HEK293T (cell line): ENCODE data around the gene PKP3.
A peak's percentile ranks its signal among the peaks of the same experiment; 100 is the strongest.

Source experiments
- CTCF ChIA-PET: fragments of 350-600 bp; formaldehyde crosslinking; extraction: SDS; loops from one replicate; lab custom pipeline; 2021; ENCODE audit warnings: antibody characterized with exemption, inconsistent platforms; lab: Yijun Ruan, JAX
- POLR2A ChIA-PET: fragments of 350-600 bp; formaldehyde crosslinking; extraction: SDS; loops from one replicate; lab custom pipeline; 2020; ENCODE audit warnings: antibody characterized with exemption, inconsistent platforms; lab: Yijun Ruan, JAX
- DNase-seq: peaks from one replicate; pipeline ENCODE4 v3.0.0; 2012; ENCODE audit warnings: mixed read lengths; ENCODE audit errors: extremely low spot score
- ARNT ChIP-seq: fragments of 450-650 bp; IDR thresholded peaks from 2 replicates; pipeline ENCODE4 v1.6.1; 2017; ENCODE audit warnings: mild to moderate bottlenecking
- BHLHE40 ChIP-seq: fragments of 450-650 bp; IDR thresholded peaks from 2 replicates; pipeline ENCODE4 v1.6.1; 2016; ENCODE audit warnings: mild to moderate bottlenecking, moderate library complexity, borderline replicate concordance
- CTBP1 ChIP-seq: fragments of 450-650 bp; IDR thresholded peaks from 2 replicates; pipeline ENCODE4 v1.6.1; 2016; ENCODE audit warnings: borderline replicate concordance
- ELF4 ChIP-seq: fragments of 450-650 bp; IDR thresholded peaks from 2 replicates; pipeline ENCODE4 v1.6.1; 2017; ENCODE audit warnings: antibody characterized with exemption
- FOXA1 ChIP-seq: fragments of 450-650 bp; IDR thresholded peaks from 2 replicates; pipeline ENCODE4 v1.6.1; 2016; ENCODE audit warnings: mild to moderate bottlenecking
- FOXK2 ChIP-seq: fragments of 450-650 bp; IDR thresholded peaks from 2 replicates; pipeline ENCODE4 v1.6.1; 2016; ENCODE audit warnings: mild to moderate bottlenecking
- FOXM1 ChIP-seq: fragments of 450-650 bp; IDR thresholded peaks from 2 replicates; pipeline ENCODE4 v1.6.1; 2017; ENCODE audit warnings: mild to moderate bottlenecking, borderline replicate concordance
- HDGF ChIP-seq: fragments of 450-650 bp; IDR thresholded peaks from 2 replicates; pipeline ENCODE4 v1.6.1; 2017; ENCODE audit warnings: antibody characterized with exemption, borderline replicate concordance
- L3MBTL2 ChIP-seq: fragments of 450-650 bp; conservative IDR thresholded peaks from 2 replicates; pipeline ENCODE4 v1.6.1; 2016; ENCODE audit warnings: mild to moderate bottlenecking
- LEF1 ChIP-seq: fragments of 450-650 bp; IDR thresholded peaks from 2 replicates; pipeline ENCODE4 v1.6.1; 2017; ENCODE audit warnings: mild to moderate bottlenecking, borderline replicate concordance
- NFRKB ChIP-seq: fragments of 450-650 bp; IDR thresholded peaks from 2 replicates; pipeline ENCODE4 v1.6.1; 2016; ENCODE audit warnings: mild to moderate bottlenecking, moderate library complexity
- PKNOX1 ChIP-seq: fragments of 450-650 bp; IDR thresholded peaks from 2 replicates; pipeline ENCODE4 v1.6.1; 2016
- SP1 ChIP-seq: fragments of 450-650 bp; IDR thresholded peaks from 2 replicates; pipeline ENCODE4 v1.6.1; 2017
- SUZ12 ChIP-seq: fragments of 450-650 bp; IDR thresholded peaks from 2 replicates; pipeline ENCODE4 v1.6.1; 2016; ENCODE audit warnings: mild to moderate bottlenecking
- TARDBP ChIP-seq: fragments of 450-650 bp; IDR thresholded peaks from 2 replicates; pipeline ENCODE4 v1.6.1; 2016
- ZNF384 ChIP-seq: fragments of 450-650 bp; IDR thresholded peaks from 2 replicates; pipeline ENCODE4 v1.6.1; 2016

Gene PKP3

DNA sequence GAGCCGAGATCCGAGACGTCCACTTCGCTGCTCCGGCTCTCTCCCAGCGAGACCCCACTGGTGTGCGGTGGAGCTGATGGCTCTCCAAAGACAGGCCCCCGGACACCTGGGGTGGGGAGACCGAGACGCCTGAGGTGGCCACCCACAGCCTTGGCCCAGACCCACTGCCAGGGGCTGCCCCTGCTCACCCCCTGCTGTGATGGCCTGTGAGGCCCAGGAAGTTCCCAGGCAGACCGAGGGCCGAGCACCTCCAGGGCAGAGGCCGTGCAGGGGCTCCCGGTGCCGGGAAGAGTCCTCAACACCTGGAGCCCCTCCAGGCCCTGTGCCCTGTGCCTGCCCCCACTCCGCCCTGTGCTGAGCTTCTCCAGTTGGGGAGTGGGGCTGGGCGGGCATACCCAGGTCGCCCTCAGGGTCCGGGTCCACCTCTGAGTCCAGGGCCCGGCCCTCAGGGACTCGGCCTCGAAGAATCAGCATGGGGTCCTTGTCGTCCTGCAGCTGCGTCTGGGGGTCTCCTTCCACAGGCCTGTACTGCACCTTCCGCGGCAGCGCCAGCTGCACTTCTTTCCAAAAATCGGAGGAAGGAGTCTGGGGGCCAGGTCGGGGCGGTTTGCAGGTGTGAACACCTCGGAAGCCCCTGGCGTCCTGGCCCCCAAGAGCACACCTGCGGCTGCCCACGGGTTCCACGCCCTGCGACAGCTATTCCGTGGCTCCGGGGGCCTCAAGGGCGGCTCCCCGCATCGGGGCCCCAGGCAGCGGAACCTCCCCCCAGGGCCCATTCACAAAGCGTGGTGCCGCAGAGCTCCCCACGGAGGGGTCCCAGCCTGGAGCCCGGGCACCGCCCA, 12.2 kb downstream of the PKP3 start:
- TF ChIP-seq FOXA1, result no peak
- TF ChIP-seq ELF4, result no peak
- TF ChIP-seq LEF1, result no peak
- no peak for TF ChIP-seq SUZ12
- TF ChIP-seq TARDBP, result no peak
- no peak for DNase-seq
- ChIA-PET CTCF (interaction anchor here (1.3 kb wide), 1 partner anchor 42 kb away, joined by 3 read pairs; no protein-coding TSS in a partner anchor), POLR2A (interaction anchor here (1.0 to 2.1 kb wide), 2 partner anchors 43 to 199 kb away, joined by 3 to 17 read pairs; partner anchors contain the start of genes BET1L, PTDSS2 and RIC8A)

DNA sequence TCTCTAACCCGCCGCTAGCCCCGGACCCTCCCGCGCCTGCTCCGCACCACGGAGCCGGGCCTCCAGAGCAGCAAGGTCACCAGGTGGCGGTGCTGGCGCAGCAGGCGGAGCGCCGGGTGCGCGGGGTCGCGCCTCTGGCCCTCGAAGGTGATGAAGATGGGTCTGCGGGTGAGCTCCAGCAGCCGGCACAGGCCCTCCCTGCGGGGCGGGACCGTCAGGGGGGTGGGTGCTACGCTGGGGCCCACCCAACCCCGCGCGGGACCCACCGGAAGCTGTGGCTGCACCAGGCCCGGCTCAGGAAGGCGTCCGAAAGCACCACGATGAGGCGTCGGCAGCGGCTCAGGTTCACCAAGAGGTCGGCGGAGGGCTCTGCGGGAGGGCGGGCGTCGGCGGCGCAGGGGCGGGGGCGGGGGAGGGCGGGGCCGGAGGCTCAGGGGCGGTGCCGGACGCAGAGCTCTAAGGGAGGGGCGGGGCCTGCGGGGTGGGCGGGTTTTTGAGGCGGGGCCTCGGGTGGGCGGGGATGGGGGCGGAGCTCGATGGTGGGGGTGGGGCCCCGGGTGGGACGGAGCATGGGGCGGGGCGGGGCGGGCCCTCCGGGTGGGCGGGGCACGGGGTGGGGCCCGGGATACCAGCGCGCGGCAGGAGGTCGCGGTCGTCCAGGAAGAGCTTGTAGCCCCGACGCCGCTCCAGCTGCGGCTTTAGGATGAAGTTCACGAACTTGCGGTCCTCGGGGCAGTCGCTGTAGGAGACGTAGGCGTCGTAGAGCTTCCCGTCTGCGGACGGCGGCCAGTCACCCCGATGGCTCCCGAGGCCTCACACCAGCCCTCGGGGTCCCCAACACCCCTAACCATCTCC, 13.0 kb downstream of the PKP3 start:
- ChIA-PET POLR2A (interaction anchor here (0.8 to 2.1 kb wide), 2 partner anchors 42 to 200 kb away, joined by 3 to 17 read pairs; partner anchors contain the start of genes BET1L, PTDSS2 and RIC8A), CTCF (interaction anchor here (0.8 to 1.3 kb wide), 2 partner anchors 41 to 44 kb away, joined by 3 to 4 read pairs; no protein-coding TSS in a partner anchor)
- TF ChIP-seq ARNT, result no peak
- TF ChIP-seq L3MBTL2, result peak; percentile 52
- DNase-seq, result peak; percentile 98

DNA sequence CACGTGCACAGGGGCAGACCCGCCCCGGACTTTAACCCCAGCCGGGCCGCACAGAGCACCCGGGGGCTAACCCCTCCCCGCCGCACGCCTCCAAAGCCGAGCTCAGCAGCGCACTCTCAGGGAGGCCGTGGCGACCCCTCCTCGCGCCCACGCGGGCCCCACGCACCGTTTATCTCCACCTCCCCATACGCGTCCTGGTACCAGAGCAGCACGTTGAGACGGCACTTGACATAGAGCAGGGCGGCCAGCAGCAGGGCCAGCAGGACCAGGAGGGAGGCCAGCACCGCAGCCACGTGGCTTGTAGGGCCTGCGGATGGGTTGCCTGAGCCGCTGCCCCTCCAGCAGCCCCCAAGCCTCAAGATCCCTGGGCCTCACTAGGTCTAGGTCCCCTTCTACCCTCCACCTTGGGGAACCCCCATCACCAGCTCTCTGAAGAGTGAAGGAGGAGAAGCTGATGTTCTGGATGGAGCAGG, 13.7 kb downstream of the PKP3 start:
- no peak for DNase-seq
- TF ChIP-seq SUZ12 (no peak), HDGF (no peak), PKNOX1 (no peak), NFRKB (no peak), ARNT (no peak), BHLHE40 (no peak), SP1 (no peak), TARDBP (no peak), FOXA1 (no peak), ZNF384 (no peak), ELF4 (no peak), FOXM1 (no peak), LEF1 (no peak), L3MBTL2 (no peak)
- ChIA-PET POLR2A (interaction anchor here (0.8 to 2.1 kb wide), 2 partner anchors 41 to 200 kb away, joined by 3 to 17 read pairs; partner anchors contain the start of genes BET1L, PTDSS2 and RIC8A), CTCF (interaction anchor here (0.8 to 1.3 kb wide), 2 partner anchors 40 to 45 kb away, joined by 3 to 4 read pairs; no protein-coding TSS in a partner anchor)

DNA sequence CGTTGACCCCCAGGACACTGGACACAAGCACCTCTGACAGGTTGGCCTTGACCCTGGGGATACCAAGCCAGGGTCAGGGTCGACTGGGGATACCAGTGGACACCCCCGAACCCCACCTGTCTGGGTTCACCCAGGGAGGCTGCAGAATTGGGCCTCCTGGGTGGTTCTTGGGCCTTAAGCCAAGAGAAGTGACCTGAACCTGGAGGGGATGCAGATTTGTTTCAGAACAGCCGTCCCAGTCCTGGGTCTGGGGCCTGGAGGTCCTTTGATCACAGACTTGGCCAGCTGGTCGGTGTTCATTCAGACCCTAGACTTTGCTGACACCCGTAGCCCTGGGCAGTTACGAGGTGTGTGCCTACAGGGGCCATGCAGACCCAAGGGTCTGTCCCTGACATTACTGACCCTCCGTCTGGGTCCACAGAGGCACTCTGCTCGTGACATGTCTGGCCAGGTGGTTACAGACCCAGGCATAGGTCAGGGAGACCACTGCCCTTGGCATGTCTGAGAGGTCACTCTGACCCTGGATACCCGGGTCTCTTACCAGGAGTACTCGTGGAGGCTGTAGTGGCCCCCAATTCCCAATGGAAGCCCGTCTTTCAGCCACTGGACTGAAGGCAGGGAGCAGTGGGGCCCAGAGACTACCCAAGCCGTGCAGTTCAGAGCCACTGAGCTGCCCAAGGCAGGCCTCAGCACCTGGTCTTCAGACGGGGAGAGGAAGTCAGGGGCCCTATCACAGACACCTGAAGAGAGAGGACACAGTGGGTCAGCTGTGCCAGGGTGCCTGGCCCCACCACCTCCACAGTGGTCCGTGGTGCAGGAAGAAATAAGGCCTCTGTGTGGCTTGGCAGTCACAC, 14.4 kb downstream of the PKP3 start:
- TF ChIP-seq TARDBP, result no peak
- no peak for TF ChIP-seq LEF1
- TF ChIP-seq BHLHE40, result no peak
- no peak for TF ChIP-seq SP1
- TF ChIP-seq FOXA1, result no peak
- no peak for TF ChIP-seq FOXM1

GRCh38 chr11:409008-409599, 15.1 kb downstream of the PKP3 start:
- TF ChIP-seq PKNOX1 (no peak), LEF1 (no peak), SUZ12 (no peak), FOXK2 (no peak), FOXA1 (no peak), CTBP1 (no peak), SP1 (no peak), L3MBTL2 (no peak), BHLHE40 (no peak), HDGF (no peak), ARNT (no peak), TARDBP (no peak), NFRKB (no peak), ELF4 (no peak), ZNF384 (no peak)
- ChIA-PET POLR2A (no interaction called here), CTCF (no interaction called here)
- DNase-seq, result no peak

More for the DNA sequence above, 14.4 kb downstream of the PKP3 start:
- POLR2A ChIA-PET, result no interaction called here
- CTCF ChIA-PET, result no interaction called here
- DNase-seq, result no peak
